Thyroid gland (tissue), 4 donors: ENCODE results near the gene ME3.

Experiments used
- POLR2A ChIP-seq, 2 donors: fragments of 450-650 bp; IDR thresholded peaks; one replicate each; pipeline ENCODE4 v1.6.1; 2017; ENCODE audit warnings: antibody characterized with exemption in 2 of 2, mild to moderate bottlenecking in 2 of 2, moderate library complexity in 1 of 2
- TF ChIP-seq, protein P1 (sequence below), 6 experiments: fragments of 200-600 bp in 3 of 6; fragments of 450-650 bp in 3 of 6; sonication (generic) in 3 of 6; IDR thresholded peaks; one replicate each; pipeline ENCODE4 v1.5.1; 2016 to 2019; ENCODE audit warnings: antibody characterized with exemption in 6 of 6, mild to moderate bottlenecking in 2 of 6, inconsistent platforms in 1 of 6, moderate library complexity in 1 of 6

DNA sequence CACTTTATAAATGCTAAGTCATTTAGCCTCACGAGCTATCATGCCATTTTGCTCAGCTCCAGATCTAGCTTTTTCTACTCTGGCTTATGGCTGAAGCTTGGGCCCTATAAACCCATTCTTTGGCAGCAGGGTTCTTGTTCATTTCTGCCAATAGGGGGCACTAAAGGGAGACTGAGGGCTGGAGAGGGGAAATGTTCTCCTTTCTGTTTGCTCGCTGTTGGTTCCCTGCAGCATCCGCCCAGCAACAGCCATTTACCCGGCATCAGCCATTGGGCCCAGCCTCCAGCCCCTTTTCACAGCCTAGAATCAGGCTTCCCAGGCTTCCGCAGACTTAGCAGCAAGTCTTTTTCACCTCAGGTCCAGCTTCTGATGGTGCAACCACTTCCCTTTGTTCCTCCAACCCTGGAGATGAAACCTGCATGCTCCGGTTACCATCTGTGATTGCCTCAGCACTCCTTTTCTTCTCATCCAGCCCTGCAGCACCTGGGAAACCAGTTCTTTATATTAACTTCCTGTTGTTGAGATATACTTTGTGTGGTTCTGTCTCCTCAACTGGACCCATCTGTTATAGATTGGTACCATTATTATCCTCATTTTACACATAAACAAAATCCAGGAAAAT lies 4.2 kb upstream of the ME3 start:
- TF ChIP-seq, protein P1, sequence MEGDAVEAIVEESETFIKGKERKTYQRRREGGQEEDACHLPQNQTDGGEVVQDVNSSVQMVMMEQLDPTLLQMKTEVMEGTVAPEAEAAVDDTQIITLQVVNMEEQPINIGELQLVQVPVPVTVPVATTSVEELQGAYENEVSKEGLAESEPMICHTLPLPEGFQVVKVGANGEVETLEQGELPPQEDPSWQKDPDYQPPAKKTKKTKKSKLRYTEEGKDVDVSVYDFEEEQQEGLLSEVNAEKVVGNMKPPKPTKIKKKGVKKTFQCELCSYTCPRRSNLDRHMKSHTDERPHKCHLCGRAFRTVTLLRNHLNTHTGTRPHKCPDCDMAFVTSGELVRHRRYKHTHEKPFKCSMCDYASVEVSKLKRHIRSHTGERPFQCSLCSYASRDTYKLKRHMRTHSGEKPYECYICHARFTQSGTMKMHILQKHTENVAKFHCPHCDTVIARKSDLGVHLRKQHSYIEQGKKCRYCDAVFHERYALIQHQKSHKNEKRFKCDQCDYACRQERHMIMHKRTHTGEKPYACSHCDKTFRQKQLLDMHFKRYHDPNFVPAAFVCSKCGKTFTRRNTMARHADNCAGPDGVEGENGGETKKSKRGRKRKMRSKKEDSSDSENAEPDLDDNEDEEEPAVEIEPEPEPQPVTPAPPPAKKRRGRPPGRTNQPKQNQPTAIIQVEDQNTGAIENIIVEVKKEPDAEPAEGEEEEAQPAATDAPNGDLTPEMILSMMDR (IDR thresholded peaks at IDR 0.05) = peak in 1 of 6 experiments; percentile 13
- no peak for TF ChIP-seq POLR2A (IDR thresholded peaks at IDR 0.05)
